ENCODE measurements around the gene CDK9.

DNA sequence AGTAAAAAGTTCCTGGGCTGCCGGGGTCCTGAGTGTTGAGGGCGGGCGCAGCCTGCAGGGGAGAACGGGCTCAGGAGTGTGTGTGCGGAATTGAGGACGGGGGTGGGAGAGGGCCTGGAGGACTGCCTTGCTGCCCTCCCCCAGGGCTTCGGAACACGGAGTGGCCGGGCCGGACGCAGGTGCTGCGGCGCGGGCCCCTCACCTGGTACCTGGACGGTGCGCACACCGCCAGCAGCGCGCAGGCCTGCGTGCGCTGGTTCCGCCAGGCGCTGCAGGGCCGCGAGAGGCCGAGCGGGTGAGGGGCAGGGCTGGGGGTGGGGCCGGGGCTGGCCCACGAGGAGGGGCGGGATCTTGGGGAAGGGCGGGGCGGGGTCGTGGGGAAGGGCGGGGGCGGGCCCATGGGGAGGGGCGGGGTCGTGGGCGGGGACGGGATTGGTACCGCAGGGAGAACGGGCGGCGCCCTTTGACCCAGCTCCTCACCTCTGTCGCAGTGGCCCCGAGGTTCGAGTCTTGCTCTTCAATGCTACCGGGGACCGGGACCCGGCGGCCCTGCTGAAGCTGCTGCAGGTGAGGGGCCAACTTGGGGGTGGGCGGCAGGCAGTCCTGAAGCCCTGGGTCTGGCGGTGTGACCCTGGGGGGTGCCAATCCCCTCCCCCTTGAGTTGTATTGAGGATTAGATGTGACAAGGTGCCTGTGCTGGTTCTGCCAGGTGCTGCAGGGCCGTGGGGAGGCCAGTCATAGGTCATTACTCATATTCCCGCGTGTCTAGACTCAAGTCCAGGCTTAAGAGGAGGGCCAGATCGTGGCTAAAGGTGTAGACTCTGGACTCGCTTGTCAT, 23.9 kb downstream of the CDK9 start:
- TF ChIP-seq, protein P1, sequence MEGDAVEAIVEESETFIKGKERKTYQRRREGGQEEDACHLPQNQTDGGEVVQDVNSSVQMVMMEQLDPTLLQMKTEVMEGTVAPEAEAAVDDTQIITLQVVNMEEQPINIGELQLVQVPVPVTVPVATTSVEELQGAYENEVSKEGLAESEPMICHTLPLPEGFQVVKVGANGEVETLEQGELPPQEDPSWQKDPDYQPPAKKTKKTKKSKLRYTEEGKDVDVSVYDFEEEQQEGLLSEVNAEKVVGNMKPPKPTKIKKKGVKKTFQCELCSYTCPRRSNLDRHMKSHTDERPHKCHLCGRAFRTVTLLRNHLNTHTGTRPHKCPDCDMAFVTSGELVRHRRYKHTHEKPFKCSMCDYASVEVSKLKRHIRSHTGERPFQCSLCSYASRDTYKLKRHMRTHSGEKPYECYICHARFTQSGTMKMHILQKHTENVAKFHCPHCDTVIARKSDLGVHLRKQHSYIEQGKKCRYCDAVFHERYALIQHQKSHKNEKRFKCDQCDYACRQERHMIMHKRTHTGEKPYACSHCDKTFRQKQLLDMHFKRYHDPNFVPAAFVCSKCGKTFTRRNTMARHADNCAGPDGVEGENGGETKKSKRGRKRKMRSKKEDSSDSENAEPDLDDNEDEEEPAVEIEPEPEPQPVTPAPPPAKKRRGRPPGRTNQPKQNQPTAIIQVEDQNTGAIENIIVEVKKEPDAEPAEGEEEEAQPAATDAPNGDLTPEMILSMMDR (IDR thresholded peaks at IDR 0.05), result no peak
- no peak for TF ChIP-seq POLR2A (IDR thresholded peaks at IDR 0.05; ENCODE audit: low read depth)
- TF ChIP-seq POLR2AphosphoS5 (IDR thresholded peaks at IDR 0.05), result no peak

All from esophagus muscularis mucosa (tissue), 3 donors.